GM12801 (cell line): ENCODE data around the gene GRK5.

Experiments
- TF ChIP-seq, protein P1 (sequence below): IDR thresholded peaks from one replicate; pipeline ENCODE4 v1.5.1; 2011; ENCODE audit warnings: control low read depth; ENCODE audit not compliant: insufficient read length; ENCODE audit errors: extremely low read depth

The GRK5 gene

DNA sequence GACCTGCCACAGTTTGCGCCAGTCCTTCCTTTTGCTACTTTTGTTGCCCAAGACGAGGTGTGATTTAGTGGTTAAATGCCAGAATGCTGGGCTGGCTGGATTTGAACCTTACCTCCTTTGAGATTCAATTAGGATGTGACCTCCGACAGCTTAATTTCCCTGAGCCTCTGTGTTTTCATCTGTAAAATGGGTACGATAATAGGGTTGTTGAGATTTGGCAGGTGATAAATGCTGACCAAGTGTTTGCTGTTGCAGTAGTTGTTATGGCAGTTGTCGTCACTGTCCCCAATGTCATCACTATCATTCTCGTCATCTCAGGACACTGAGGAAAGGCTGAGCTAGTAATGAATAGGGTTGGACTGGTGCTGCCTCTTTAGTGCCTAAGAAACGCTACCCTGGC is 61.1 kb downstream of the GRK5 start:
- TF ChIP-seq, protein P1, sequence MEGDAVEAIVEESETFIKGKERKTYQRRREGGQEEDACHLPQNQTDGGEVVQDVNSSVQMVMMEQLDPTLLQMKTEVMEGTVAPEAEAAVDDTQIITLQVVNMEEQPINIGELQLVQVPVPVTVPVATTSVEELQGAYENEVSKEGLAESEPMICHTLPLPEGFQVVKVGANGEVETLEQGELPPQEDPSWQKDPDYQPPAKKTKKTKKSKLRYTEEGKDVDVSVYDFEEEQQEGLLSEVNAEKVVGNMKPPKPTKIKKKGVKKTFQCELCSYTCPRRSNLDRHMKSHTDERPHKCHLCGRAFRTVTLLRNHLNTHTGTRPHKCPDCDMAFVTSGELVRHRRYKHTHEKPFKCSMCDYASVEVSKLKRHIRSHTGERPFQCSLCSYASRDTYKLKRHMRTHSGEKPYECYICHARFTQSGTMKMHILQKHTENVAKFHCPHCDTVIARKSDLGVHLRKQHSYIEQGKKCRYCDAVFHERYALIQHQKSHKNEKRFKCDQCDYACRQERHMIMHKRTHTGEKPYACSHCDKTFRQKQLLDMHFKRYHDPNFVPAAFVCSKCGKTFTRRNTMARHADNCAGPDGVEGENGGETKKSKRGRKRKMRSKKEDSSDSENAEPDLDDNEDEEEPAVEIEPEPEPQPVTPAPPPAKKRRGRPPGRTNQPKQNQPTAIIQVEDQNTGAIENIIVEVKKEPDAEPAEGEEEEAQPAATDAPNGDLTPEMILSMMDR = no peak

DNA sequence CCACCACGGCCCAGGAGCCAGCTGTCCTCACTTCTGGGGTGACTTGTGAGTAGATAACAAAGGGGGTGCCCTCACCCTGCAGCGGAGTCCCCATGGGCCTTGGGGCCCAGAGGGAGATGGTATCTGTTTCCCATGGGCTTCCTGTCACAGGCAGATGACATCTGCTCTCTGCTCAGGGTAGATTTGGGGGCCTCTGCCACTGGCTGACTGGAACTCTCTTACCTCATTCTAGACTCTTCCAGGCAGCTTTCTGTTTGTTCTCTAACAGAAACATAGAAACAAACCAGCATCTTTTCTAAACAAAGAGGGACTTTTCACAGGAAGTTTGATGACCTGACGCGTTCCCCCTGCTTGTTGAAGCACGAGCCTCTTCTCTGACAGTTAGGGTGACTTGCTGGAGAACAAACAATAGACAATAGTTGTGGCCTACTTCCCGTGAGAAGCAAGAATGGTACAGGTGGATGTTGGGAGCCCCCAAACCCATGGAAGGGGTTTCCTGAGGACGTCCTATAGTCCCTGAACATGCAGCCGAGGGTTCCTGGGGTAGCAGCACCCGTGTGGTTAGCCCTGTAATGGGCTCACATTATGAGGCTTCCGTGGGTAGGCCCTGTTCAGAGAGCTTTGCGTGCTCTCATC is 61.6 kb downstream of the GRK5 start:
- TF ChIP-seq, protein P1 = no peak

DNA sequence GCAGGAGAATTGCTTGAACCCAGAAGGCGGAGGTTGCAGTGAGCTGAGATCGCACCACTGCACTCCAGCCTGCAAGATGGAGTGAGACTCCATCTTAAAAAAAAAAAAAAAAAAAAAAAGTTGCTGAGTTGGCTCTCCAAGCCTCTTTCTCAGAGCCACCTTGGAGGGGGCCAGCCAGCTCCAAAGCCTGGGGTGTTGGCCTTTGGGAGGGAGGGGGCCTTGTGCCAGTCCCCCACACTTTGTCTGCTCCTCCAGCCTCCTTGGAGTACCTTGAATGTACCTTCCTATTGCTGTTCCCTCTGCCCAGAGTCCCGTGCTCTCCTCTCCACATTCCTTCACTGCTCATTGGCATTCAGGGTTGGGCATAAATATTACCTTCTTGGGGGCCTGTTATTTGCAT is 62.4 kb downstream of the GRK5 start:
- TF ChIP-seq, protein P1 = no peak

DNA sequence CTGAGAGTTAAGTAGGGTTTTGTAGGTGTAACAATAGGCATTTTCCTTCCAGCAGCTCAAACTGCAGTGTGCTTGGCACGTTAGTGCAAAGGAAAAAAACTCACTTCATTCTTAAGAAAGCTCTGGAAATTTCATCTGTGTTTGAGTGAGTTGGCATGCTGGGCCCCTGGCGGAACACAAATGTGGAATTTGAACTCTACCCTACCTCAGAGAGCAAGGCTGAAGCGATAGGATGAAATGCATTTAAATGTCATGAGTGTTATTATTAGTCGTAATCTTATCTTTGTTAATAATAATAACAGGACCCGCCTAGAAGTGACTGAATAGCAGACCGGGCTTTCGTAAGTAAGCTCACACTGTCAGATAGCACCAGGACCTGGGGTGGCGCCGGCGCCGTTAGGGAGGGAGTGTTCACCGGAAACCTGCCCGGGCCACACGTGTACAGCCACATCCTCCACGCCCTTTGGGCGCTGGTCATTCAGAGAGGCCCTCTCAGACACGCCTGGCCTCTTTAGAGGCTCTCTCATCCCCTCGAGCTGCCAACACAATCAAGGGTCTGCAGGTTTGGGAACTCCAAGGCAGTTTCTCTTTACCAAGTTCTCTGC is 63.5 kb downstream of the GRK5 start:
- TF ChIP-seq, protein P1 = no peak

DNA sequence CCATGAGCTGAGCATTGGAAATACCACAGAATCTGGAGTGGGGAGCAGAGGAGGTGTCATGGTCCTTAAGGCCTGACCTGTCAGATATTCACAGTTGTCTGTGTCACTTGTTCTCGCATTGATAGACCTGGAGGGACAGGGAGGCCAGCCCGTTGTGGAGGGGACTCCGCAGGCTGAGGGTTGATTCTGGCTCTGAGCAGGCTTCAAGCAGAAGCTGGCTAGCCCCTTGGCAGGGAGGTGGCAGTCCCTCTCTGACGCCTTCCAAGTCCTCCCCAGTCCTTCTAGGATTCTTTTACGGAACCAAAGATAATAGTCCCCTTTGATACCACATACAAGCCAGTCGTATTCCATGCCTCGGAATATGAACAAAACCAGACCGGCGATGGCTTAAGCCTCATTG is 65.4 kb downstream of the GRK5 start:
- TF ChIP-seq, protein P1 = no peak

DNA sequence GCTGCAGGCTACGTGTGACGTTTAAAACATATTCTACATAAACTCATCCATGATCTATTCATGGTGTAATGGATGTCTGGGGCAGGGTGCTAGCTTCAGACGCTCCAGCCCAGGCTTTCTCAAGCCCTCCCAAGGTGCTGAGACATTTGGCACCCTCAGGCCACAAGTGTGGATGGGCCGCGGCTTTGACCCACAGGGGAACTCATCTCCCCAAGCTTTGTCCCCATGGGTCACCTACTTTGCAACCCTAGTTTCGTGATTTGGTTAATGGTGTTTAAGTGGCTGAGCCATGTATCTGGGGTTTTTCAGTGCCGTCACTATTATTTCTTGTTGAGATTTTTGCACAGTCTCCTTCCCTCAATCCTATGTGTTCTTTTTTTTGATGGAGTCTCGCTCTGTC is 66.0 kb downstream of the GRK5 start:
- TF ChIP-seq, protein P1 = no peak

DNA sequence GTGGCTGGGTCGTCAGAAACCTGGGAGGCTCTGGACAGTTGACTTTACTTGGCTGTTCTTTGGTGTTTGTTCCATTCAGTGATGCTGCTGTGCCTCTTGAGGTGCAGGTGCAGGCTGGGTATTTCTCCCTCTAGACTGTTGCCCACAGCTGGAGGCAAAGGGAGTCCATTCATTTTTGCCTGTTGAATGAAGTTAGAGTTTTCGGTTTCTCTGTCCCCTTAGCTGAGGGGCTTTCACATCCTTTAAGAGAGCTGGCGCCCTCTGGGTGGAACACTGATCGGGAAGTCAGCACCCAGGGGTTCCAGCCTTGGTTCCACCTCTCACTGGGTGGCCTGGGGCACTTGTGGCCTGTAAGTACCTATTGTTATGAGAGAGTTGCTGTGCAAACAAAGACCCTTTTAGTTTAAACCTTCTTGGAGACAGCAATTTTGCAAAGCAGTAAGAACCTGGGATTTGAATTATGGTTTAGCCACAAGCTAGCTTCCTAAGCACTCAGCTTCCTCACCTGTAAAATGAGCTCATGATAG is 67.2 kb downstream of the GRK5 start:
- TF ChIP-seq, protein P1 = no peak
